IPS-15b (cell line): ENCODE measurements around the gene PTPRN2.

Source experiments
- H3K27me3 ChIP-seq: one replicate; pipeline ENCODE4 v1.6.1; 2013; ENCODE audit warnings: low read length; ENCODE audit not compliant: control insufficient read depth, insufficient read depth
- H3K36me3 ChIP-seq: one replicate; pipeline ENCODE4 v1.6.1; 2013; ENCODE audit warnings: low read length; ENCODE audit not compliant: control insufficient read depth, insufficient read depth
- H3K4me1 ChIP-seq: one replicate; pipeline ENCODE4 v1.6.1; 2013; ENCODE audit warnings: mild to moderate bottlenecking, low read length; ENCODE audit not compliant: control insufficient read depth, insufficient read depth
- H3K4me3 ChIP-seq: one replicate; pipeline ENCODE4 v1.5.1; 2013; ENCODE audit warnings: low read depth, low read length
- H3K9ac ChIP-seq: one replicate; pipeline ENCODE4 v1.6.1; 2013; ENCODE audit warnings: low read depth, mild to moderate bottlenecking, low read length
- H3K9me3 ChIP-seq: one replicate; pipeline ENCODE4 v1.6.1; 2013; ENCODE audit warnings: mild to moderate bottlenecking, low read length; ENCODE audit not compliant: control insufficient read depth, insufficient read depth

PTPRN2 gene

DNA sequence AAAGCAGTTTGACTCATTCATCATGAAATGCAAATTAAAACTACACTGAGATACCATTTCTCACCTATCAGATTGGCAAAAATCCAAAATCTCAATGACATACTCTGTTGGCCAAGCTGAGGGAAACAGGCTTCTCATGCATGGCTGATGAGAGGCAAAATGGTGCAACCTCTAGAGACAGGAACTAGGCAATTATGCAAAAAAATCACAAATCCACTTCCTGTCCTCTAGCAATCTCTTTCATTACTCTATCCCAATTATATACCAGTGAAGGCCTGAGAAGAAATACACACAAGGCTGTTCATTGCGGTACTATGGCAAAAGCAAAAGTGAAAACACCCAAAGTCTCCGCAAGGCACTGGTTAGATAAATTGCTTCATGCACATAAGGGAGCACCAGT lies 25.9 kb upstream of the PTPRN2 start:
- H3K36me3 ChIP-seq, result peaks cover 3% of the 10 kb centered on the region
- H3K9me3 ChIP-seq, result no peaks in the 10 kb centered on the region
- no peaks in the 10 kb centered on the region for H3K27me3 ChIP-seq
- H3K4me1 ChIP-seq, result peaks cover 11% of the 10 kb centered on the region
- H3K4me3 ChIP-seq, result no peak overlapping the region
- H3K9ac ChIP-seq, result no peak overlapping the region

DNA sequence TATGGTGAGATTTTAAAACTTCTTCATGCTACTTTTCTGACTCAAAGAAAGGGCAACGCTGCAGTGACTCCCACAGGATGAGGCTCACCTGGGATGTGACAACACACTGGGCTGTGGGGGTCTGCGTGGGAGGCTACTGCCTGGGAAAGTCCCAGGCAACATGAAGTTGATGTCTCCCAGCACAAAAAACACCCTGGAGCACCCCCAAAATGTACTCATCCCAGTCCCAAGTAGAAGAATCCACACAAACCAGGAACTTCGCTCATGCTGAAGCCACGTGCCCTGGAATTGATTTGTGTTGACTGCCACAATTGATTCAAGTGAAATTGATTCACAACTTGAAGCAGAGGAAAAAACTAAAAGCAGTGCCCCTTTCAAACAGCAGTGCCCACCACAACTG lies 24.9 kb upstream of the PTPRN2 start:
- no peak overlapping the region for H3K9ac ChIP-seq

GRCh38 chr7:158611541-158611940 lies 23.9 kb upstream of the PTPRN2 start:
- Histone ChIP-seq H3K27me3 (no peaks in the 10 kb centered on the region), H3K36me3 (peaks cover 10% of the 10 kb centered on the region), H3K9me3 (no peaks in the 10 kb centered on the region), H3K9ac (no peak overlapping the region), H3K4me3 (no peak overlapping the region), H3K4me1 (peaks cover 5% of the 10 kb centered on the region)

More for the DNA sequence above, 24.9 kb upstream of the PTPRN2 start:
- H3K27me3 ChIP-seq, result no peaks in the 10 kb centered on the region
- no peaks in the 10 kb centered on the region for H3K9me3 ChIP-seq
- H3K4me1 ChIP-seq, result peaks cover 11% of the 10 kb centered on the region
- H3K4me3 ChIP-seq, result no peak overlapping the region
- peaks cover 3% of the 10 kb centered on the region for H3K36me3 ChIP-seq

GRCh38 chr7:158609313-158609974 lies 21.8 kb upstream of the PTPRN2 start:
- Histone ChIP-seq H3K9me3 (no peaks in the 10 kb centered on the region), H3K4me1 (no peaks in the 10 kb centered on the region), H3K27me3 (no peaks in the 10 kb centered on the region), H3K4me3 (no peak overlapping the region), H3K9ac (no peak overlapping the region), H3K36me3 (peaks cover 12% of the 10 kb centered on the region)

- Histone ChIP-seq H3K4me1 (no peaks in the 10 kb centered on the region), H3K4me3 (no peak overlapping the region), H3K9me3 (no peaks in the 10 kb centered on the region), H3K27me3 (no peaks in the 10 kb centered on the region), H3K36me3 (peaks cover 13% of the 10 kb centered on the region), H3K9ac (no peak overlapping the region)
Measured at GRCh38 chr7:158607563-158607962, 19.9 kb upstream of the PTPRN2 start.

- H3K36me3 ChIP-seq, result peaks cover 13% of the 10 kb centered on the region
Measured at GRCh38 chr7:158606671-158607424, 19.2 kb upstream of the PTPRN2 start.

DNA sequence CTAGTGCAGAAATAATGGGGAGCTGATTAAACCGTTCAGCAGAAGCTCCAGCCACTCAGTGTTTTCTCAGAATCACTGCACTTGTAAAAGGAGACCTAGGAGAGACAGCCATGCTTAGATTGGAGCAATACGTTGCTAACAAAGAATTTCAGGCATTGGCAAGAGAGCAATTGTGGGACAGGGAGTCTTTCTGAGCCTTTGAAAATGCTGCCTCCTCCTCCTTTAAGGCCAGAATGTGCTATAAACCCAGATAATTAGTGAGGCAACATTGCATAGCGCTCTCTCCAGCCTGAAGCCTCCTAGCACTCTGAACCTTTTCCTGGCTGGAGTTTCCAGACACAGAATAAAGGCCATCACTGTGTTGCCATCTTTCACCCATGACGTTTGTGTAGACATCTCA lies 18.5 kb upstream of the PTPRN2 start:
- H3K4me1 ChIP-seq, result no peaks in the 10 kb centered on the region
- no peaks in the 10 kb centered on the region for H3K27me3 ChIP-seq
- H3K9ac ChIP-seq, result no peak overlapping the region
- peaks cover 13% of the 10 kb centered on the region for H3K36me3 ChIP-seq
- H3K4me3 ChIP-seq, result no peak overlapping the region
- no peaks in the 10 kb centered on the region for H3K9me3 ChIP-seq

More at GRCh38 chr7:158606671-158607424, 19.2 kb upstream of the PTPRN2 start:
- no peaks in the 10 kb centered on the region for H3K27me3 ChIP-seq
- no peaks in the 10 kb centered on the region for H3K4me1 ChIP-seq
- H3K4me3 ChIP-seq, result no peak overlapping the region
- no peaks in the 10 kb centered on the region for H3K9me3 ChIP-seq
- no peak overlapping the region for H3K9ac ChIP-seq

DNA sequence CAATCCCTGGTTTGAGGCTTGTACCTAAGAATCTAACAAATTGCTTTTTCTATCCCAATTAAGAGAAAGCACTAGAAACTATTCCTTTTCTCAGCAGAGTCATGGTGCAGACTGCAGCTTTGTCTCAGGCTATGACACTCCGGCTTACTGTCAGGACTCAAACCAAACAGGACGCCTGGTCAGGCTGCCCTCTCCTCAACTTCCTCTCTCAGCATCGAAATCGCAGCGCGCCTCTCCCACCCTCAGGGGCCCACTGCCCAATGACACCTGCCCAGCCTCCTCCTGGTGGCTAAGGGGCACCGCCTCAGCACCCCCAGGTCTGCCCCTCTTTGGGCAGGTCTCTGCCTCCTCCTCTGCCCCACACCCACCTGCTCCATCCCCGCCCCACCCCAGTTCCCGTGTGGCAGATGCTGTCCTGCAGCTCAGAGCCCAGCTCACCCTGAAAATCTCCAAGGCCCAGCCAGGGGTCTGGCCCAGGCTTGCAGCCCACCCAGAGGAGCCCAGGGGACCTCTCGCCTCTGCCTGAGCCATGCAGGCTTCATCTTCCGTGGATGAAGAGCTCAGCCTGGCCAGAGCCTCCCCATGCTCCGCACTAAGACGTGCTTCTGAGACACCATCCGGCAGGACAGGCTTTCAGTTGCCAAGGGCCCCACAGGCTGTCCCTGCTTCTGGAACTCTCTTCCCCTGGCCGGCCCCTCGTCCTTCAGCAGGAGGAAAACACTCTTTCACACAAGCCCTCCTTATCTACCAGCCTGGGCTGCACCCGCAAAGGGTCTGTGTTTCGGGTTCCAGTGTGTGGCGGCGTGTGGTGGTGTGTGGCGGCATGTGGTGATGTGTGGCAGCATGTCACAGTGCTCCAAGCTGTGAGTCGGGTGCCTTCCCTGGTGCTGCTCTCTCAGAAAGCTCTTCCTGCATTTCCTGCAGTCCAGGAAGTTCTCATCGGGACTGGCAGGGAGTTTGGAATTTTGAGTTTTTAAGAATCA lies 16.4 kb upstream of the PTPRN2 start:
- Histone ChIP-seq H3K9me3 (no peaks in the 10 kb centered on the region), H3K36me3 (peaks cover 10% of the 10 kb centered on the region), H3K4me1 (no peaks in the 10 kb centered on the region), H3K4me3 (no peak overlapping the region), H3K9ac (no peak overlapping the region), H3K27me3 (no peaks in the 10 kb centered on the region)

GRCh38 chr7:158602905-158603772 lies 15.5 kb upstream of the PTPRN2 start:
- Histone ChIP-seq H3K27me3 (no peaks in the 10 kb centered on the region), H3K36me3 (peaks cover 10% of the 10 kb centered on the region), H3K4me1 (no peaks in the 10 kb centered on the region)

DNA sequence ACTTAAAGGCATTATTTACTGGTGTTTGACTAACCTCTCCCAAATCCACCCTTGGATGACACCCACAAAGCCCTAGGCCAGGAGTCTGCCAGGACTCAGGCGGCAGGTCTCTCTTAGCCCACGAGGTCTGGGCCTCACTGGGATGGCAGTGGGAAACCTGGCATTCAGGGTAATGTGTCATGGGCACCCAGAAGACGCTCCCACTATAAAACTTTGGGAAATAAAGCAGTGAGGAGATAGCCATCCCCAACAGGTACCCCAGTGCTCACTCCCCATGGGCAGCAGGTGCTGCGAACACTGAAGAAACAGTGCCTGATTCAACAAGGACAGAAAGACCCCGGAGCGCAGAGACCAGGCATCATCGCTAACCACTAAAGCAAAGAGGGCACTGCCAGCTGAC lies 14.4 kb upstream of the PTPRN2 start:
- no peaks in the 10 kb centered on the region for H3K9me3 ChIP-seq
- no peaks in the 10 kb centered on the region for H3K4me1 ChIP-seq
- H3K36me3 ChIP-seq, result peaks cover 6% of the 10 kb centered on the region
- no peak overlapping the region for H3K9ac ChIP-seq
- H3K4me3 ChIP-seq, result no peak overlapping the region
- no peaks in the 10 kb centered on the region for H3K27me3 ChIP-seq

More at GRCh38 chr7:158602905-158603772, 15.5 kb upstream of the PTPRN2 start:
- Histone ChIP-seq H3K9ac (no peak overlapping the region), H3K4me3 (no peak overlapping the region), H3K9me3 (no peaks in the 10 kb centered on the region)

GRCh38 chr7:158601090-158601489 lies 13.5 kb upstream of the PTPRN2 start:
- Histone ChIP-seq H3K9me3 (no peaks in the 10 kb centered on the region), H3K4me1 (no peaks in the 10 kb centered on the region), H3K36me3 (peaks cover 3% of the 10 kb centered on the region), H3K4me3 (no peak overlapping the region), H3K27me3 (no peaks in the 10 kb centered on the region), H3K9ac (no peak overlapping the region)
